NCI-H774 (cell line): ENCODE data around the gene ITPRIPL1.

ENCODE experiments used
- DNase-seq: peaks from one replicate; lab custom pipeline; 2025; lab: John Stamatoyannopoulos, UW

ITPRIPL1 gene

GRCh38 chr2:96323849-96324248 is 1.3 kb upstream of the ITPRIPL1 start:
- no peak for DNase-seq

GRCh38 chr2:96324721-96325040 is 436 bp upstream of the ITPRIPL1 start:
- DNase-seq: no peak

GRCh38 chr2:96325884-96326255 is 753 bp downstream of the ITPRIPL1 start:
- DNase-seq: no peak

- no peak for DNase-seq
Observed at GRCh38 chr2:96326564-96326963, 1.4 kb downstream of the ITPRIPL1 start.

GRCh38 chr2:96326990-96327820 is 2.1 kb downstream of the ITPRIPL1 start:
- DNase-seq: no peak

GRCh38 chr2:96329456-96329855 is 4.3 kb downstream of the ITPRIPL1 start:
- DNase-seq: peak; percentile 30

- DNase-seq: no peak
Observed at GRCh38 chr2:96329874-96330273, 4.8 kb downstream of the ITPRIPL1 start.

GRCh38 chr2:96330407-96330806 is 5.3 kb downstream of the ITPRIPL1 start:
- no peak for DNase-seq

- DNase-seq: no peak
Observed at GRCh38 chr2:96333708-96334107, 8.6 kb downstream of the ITPRIPL1 start.

- no peak for DNase-seq
Observed at GRCh38 chr2:96336104-96336775, 11.1 kb downstream of the ITPRIPL1 start.

GRCh38 chr2:96336873-96337272 is 11.8 kb downstream of the ITPRIPL1 start:
- DNase-seq: no peak

- no peak for DNase-seq
Observed at GRCh38 chr2:96340493-96341414, 15.6 kb downstream of the ITPRIPL1 start.

- no peak for DNase-seq
Observed at GRCh38 chr2:96341641-96342040, 16.5 kb downstream of the ITPRIPL1 start.

GRCh38 chr2:96342085-96342484 is 17.0 kb downstream of the ITPRIPL1 start:
- no peak for DNase-seq

GRCh38 chr2:96344011-96344410 is 18.9 kb downstream of the ITPRIPL1 start:
- DNase-seq: no peak

- DNase-seq: no peak
Observed at GRCh38 chr2:96345438-96345837, 20.3 kb downstream of the ITPRIPL1 start.

- no peak for DNase-seq
Observed at GRCh38 chr2:96345868-96346462, 20.8 kb downstream of the ITPRIPL1 start.

GRCh38 chr2:96347395-96347794 is 22.3 kb downstream of the ITPRIPL1 start:
- no peak for DNase-seq

GRCh38 chr2:96353032-96353561 is 28.0 kb downstream of the ITPRIPL1 start:
- no peak for DNase-seq

GRCh38 chr2:96353606-96354101 is 28.5 kb downstream of the ITPRIPL1 start:
- no peak for DNase-seq

- no peak for DNase-seq
Observed at GRCh38 chr2:96354492-96354891, 29.4 kb downstream of the ITPRIPL1 start.

GRCh38 chr2:96356889-96357288 is 31.8 kb downstream of the ITPRIPL1 start:
- DNase-seq: no peak
